Hypothalamus (tissue), 51 donors: ENCODE measurements around the gene NELFB.
A peak's percentile ranks its signal among the peaks of the same experiment; 100 is the strongest.

ENCODE experiments used
- DNase-seq, 51 donors: peaks; one replicate each; lab custom pipeline; 2025; lab: John Stamatoyannopoulos, UW

NELFB gene

GRCh38 chr9:137223078-137223970 is 31.8 kb upstream of the NELFB start:
- peak; percentile 89 to 99 (median 96) for DNase-seq

- DNase-seq: no peak
Observed at GRCh38 chr9:137224830-137225694, 30.1 kb upstream of the NELFB start, which contains the start of gene CYSRT1. Gene CYSRT1 (plus strand): TSS chr9:137225174. CDS start chr9:137225622, 448 bp downstream.

- DNase-seq: no peak
Observed at GRCh38 chr9:137225699-137226331, 29.3 kb upstream of the NELFB start.

- DNase-seq: no peak
Observed at GRCh38 chr9:137226338-137227053, 28.6 kb upstream of the NELFB start.

GRCh38 chr9:137227054-137227852 is 27.9 kb upstream of the NELFB start, which contains the start of gene RNF224:
Gene RNF224 (plus strand): TSS chr9:137227502. CDS start chr9:137228336, 834 bp downstream.
- DNase-seq: peak in 43 of 51 donors; percentile 7 to 73 (median 44)

- DNase-seq: no peak
Observed at GRCh38 chr9:137227853-137228505, 27.1 kb upstream of the NELFB start.

GRCh38 chr9:137228506-137228967 is 26.6 kb upstream of the NELFB start:
- DNase-seq: no peak

- DNase-seq: no peak
Observed at GRCh38 chr9:137228968-137229896, 25.9 kb upstream of the NELFB start.

GRCh38 chr9:137229903-137230704 is 25.0 kb upstream of the NELFB start:
- DNase-seq: no peak

- no peak for DNase-seq
Observed at GRCh38 chr9:137230705-137231371, 24.3 kb upstream of the NELFB start, which contains the start of gene SLC34A3. Gene SLC34A3 (plus strand): TSS chr9:137230901. CDS start chr9:137231703, 802 bp downstream.

GRCh38 chr9:137231372-137232039 is 23.6 kb upstream of the NELFB start:
- no peak for DNase-seq

- DNase-seq: no peak
Observed at GRCh38 chr9:137232101-137232500, 23.0 kb upstream of the NELFB start.

- DNase-seq: no peak
Observed at GRCh38 chr9:137232510-137232909, 22.6 kb upstream of the NELFB start.

GRCh38 chr9:137233143-137233980 is 21.8 kb upstream of the NELFB start:
- DNase-seq: no peak
